Cardiac atrium fibroblast (primary cell): ENCODE measurements around the gene SPDYE17. TPM values are rescaled to one million over a fixed set of nuclear protein-coding genes. Genes with fewer than 3 reads are reported as not detected.

Source experiments
- total RNA-seq: library from RNA; depleted of rRNA; stranded (reverse); fragments of >200 nt; gene quantifications from 2 replicates; pipeline ENCODE4 v1.2.3, GENCODE V29; 2015

Gene SPDYE17, protein sequence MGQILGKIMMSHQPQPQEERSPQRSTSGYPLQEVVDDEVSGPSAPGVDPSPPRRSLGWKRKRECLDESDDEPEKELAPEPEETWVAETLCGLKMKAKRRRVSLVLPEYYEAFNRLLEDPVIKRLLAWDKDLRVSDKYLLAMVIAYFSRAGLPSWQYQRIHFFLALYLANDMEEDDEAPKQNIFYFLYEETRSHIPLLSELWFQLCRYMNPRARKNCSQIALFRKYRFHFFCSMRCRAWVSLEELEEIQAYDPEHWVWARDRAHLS
- not detected in 2 replicates for total RNA-seq

GRCh38 chr7:77032261-77032660, at the start of gene SPDYE17:
TSS of gene SPDYE17 (minus strand) at chr7:77032361. CDS start at chr7:77030570, 1,791 bp downstream.

DNA sequence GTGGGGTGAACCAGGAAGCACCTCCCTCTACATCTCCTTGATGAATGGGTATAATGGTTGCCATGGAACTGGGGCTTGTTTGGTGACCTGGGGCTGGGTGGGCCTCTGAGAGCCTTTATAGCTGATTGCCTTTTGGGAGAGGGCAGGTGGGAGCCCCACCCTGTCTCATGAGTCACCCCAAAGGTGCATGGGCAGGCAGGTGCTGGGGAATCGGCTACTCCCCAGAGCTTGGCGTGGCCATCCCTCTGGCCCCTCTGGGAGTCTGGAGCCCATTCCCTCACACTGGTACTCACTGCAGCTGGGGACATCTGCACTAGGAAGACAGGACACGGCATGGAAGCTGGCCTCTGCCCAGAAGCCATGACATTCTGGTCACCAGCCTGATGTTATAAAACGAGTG, 30.4 kb upstream of the SPDYE17 start, which contains the start of gene SPDYE18:
TSS of gene SPDYE18 (minus strand) at position 2 of the 400 bp plus-strand sequence. CDS start 2,046 bp downstream, outside the sequence.

Other genes starting within 250 kb of the SPDYE17 start
- not detected in 2 replicates for gene SPDYE18, start 30.2 kb upstream of the SPDYE17 start, total RNA-seq
- gene CCDC146, start 90.3 kb upstream of the SPDYE17 start, total RNA-seq: 1.9 and 4.2 TPM in 2 replicates
- 0.97 and 7.6 TPM in 2 replicates for gene FGL2, start 167.5 kb upstream of the SPDYE17 start, total RNA-seq